Smooth muscle cell (in vitro differentiated cells): ENCODE data around the gene WDR72. TPM values are rescaled to one million over a fixed set of nuclear protein-coding genes. Genes with fewer than 3 reads are reported as not detected.

Experiments used
- DNase-seq: peaks from one replicate; lab custom pipeline; 2025; ENCODE audit not compliant: unreplicated experiment; lab: John Stamatoyannopoulos, UW
- H2AFZ ChIP-seq: fragments of 200-600 bp; sonication (generic); 2 replicates; pipeline ENCODE4 v1.6.0; 2016; ENCODE audit warnings: antibody characterized with exemption, low read depth, mild to moderate bottlenecking
- H3F3A ChIP-seq: fragments of 200-600 bp; sonication (generic); 2 replicates; pipeline ENCODE4 v1.6.0; 2017; ENCODE audit warnings: antibody characterized with exemption, low read depth
- H3K27ac ChIP-seq: fragments of 200-600 bp; sonication (generic); 2 replicates; pipeline ENCODE4 v1.5.1; 2016; ENCODE audit warnings: low read depth, mild to moderate bottlenecking
- H3K27me3 ChIP-seq: fragments of 200-600 bp; sonication (generic); 2 replicates; pipeline ENCODE4 v1.6.1; 2016; ENCODE audit warnings: low read depth, mild to moderate bottlenecking
- H3K36me3 ChIP-seq: fragments of 200-600 bp; sonication (generic); 2 replicates; pipeline ENCODE4 v1.5.1; 2016; ENCODE audit warnings: low read depth
- H3K4me1 ChIP-seq: fragments of 200-600 bp; sonication (generic); 2 replicates; pipeline ENCODE4 v1.5.1; 2016; ENCODE audit warnings: low read depth
- H3K4me2 ChIP-seq: fragments of 200-600 bp; sonication (generic); 2 replicates; pipeline ENCODE4 v1.6.0; 2016; ENCODE audit warnings: mild to moderate bottlenecking
- H3K4me3 ChIP-seq: fragments of 200-600 bp; sonication (generic); 2 replicates; pipeline ENCODE4 v1.5.1; 2016; ENCODE audit warnings: mild to moderate bottlenecking
- H3K79me2 ChIP-seq: fragments of 200-600 bp; sonication (generic); 2 replicates; pipeline ENCODE4 v1.6.0; 2016; ENCODE audit warnings: low read depth, mild to moderate bottlenecking
- H3K9ac ChIP-seq: fragments of 200-600 bp; sonication (generic); 2 replicates; pipeline ENCODE4 v1.6.0; 2016; ENCODE audit warnings: low read depth
- H3K9me3 ChIP-seq: fragments of 200-600 bp; sonication (generic); replicated peaks from 2 replicates; pipeline ENCODE4 v1.5.1; 2016; ENCODE audit warnings: low read depth
- H4K20me1 ChIP-seq: fragments of 200-600 bp; sonication (generic); 2 replicates; pipeline ENCODE4 v1.6.0; 2016; ENCODE audit warnings: low read depth
- CTCF ChIP-seq: fragments of 200-600 bp; sonication (generic); IDR thresholded peaks from 2 replicates; pipeline ENCODE4 v1.5.1; 2017; ENCODE audit warnings: borderline replicate concordance, mild to moderate bottlenecking, antibody characterized with exemption; ENCODE audit not compliant: insufficient read depth, poor library complexity, severe bottlenecking
- WGBS: methylation state at CpG from one replicate; pipeline ENCODE4 v1.1.7; 2016; ENCODE audit warnings: low lambda C conversion rate; 5-methylcytosine and 5-hydroxymethylcytosine counted together
- polyA plus RNA-seq: library from polyadenylated mRNA; unstranded; fragments of >200 nt; fragmentation: Nextera tagmentation; extraction: Ambion mirVana; gene quantifications from 2 replicates; pipeline ENCODE4 v1.2.1, GENCODE V29; 2016
- total RNA-seq: library from RNA; depleted of rRNA; stranded (reverse); fragments of >200 nt; gene quantifications from 2 replicates; pipeline ENCODE4 v1.2.3, GENCODE V29; 2014

Gene WDR72
- total and polyA plus RNA-seq, 2 experiments from 2014 or later: 1.3 to 3.3 TPM

GRCh38 chr15:53644660-53645059 is 114.8 kb downstream of the WDR72 start:
- no peaks in the 10 kb centered on the region for H3F3A ChIP-seq
- H4K20me1 ChIP-seq: no peaks in the 10 kb centered on the region
- no peaks in the 10 kb centered on the region for H3K27me3 ChIP-seq
- no peak for TF ChIP-seq CTCF
- H3K36me3 ChIP-seq: no peaks in the 10 kb centered on the region
- H3K4me2 ChIP-seq: no peak overlapping the region
- no peaks in the 10 kb centered on the region for H3K79me2 ChIP-seq
- no peak overlapping the region for H3K4me3 ChIP-seq
- H3K4me1 ChIP-seq: no peaks in the 10 kb centered on the region
- no peak overlapping the region for H2AFZ ChIP-seq
- H3K9ac ChIP-seq: no peak overlapping the region
- DNase-seq: no peak
- H3K27ac ChIP-seq: no peak overlapping the region
- 70% methylated on average over 6 of the region's 6 CpGs for WGBS
- H3K9me3 ChIP-seq: no peaks in the 10 kb centered on the region

- Histone ChIP-seq H3K4me3 (no peak overlapping the region), H3K36me3 (no peaks in the 10 kb centered on the region), H3K9me3 (no peaks in the 10 kb centered on the region), H2AFZ (no peak overlapping the region), H3K79me2 (no peaks in the 10 kb centered on the region), H3K4me2 (no peak overlapping the region), H3K4me1 (no peaks in the 10 kb centered on the region), H4K20me1 (no peaks in the 10 kb centered on the region), H3K27ac (no peak overlapping the region), H3K27me3 (no peaks in the 10 kb centered on the region), H3F3A (no peaks in the 10 kb centered on the region), H3K9ac (no peak overlapping the region)
- 86% methylated on average over 2 of the region's 2 CpGs for WGBS
- no peak for TF ChIP-seq CTCF
- DNase-seq: no peak
Observed at GRCh38 chr15:53634517-53635106, 124.9 kb downstream of the WDR72 start.

GRCh38 chr15:53627279-53627678 is 132.2 kb downstream of the WDR72 start:
- no peaks in the 10 kb centered on the region for H3K27me3 ChIP-seq
- WGBS: 35% methylated on average over 3 of the region's 3 CpGs
- no peak overlapping the region for H3K4me3 ChIP-seq
- H2AFZ ChIP-seq: no peak overlapping the region
- no peak overlapping the region for H3K27ac ChIP-seq
- no peaks in the 10 kb centered on the region for H3K36me3 ChIP-seq
- no peaks in the 10 kb centered on the region for H4K20me1 ChIP-seq
- no peaks in the 10 kb centered on the region for H3K79me2 ChIP-seq
- peaks cover 23% of the 10 kb centered on the region for H3K4me1 ChIP-seq
- no peaks in the 10 kb centered on the region for H3K9me3 ChIP-seq
- H3K4me2 ChIP-seq: no peak overlapping the region
- H3K9ac ChIP-seq: no peak overlapping the region
- no peaks in the 10 kb centered on the region for H3F3A ChIP-seq
- no peak for DNase-seq
- TF ChIP-seq CTCF: no peak

- WGBS: 94% methylated on average over 22 of the region's 22 CpGs
- H3K79me2 ChIP-seq: no peaks in the 10 kb centered on the region
- TF ChIP-seq CTCF: no peak
Observed at GRCh38 chr15:53625962-53626845, 133.3 kb downstream of the WDR72 start.

More at GRCh38 chr15:53625962-53626845, 133.3 kb downstream of the WDR72 start:
- H3K27ac ChIP-seq: no peak overlapping the region
- H3K27me3 ChIP-seq: no peaks in the 10 kb centered on the region
- H3K4me3 ChIP-seq: no peak overlapping the region
- no peak overlapping the region for H3K4me2 ChIP-seq
- H3K9ac ChIP-seq: no peak overlapping the region
- H2AFZ ChIP-seq: no peak overlapping the region
- H3K9me3 ChIP-seq: no peaks in the 10 kb centered on the region
- no peak for DNase-seq
- H3F3A ChIP-seq: no peaks in the 10 kb centered on the region
- H4K20me1 ChIP-seq: no peaks in the 10 kb centered on the region
- H3K4me1 ChIP-seq: peaks cover 23% of the 10 kb centered on the region
- no peaks in the 10 kb centered on the region for H3K36me3 ChIP-seq
